Skin of body (tissue), 2 donors: ENCODE measurements around the gene NBEAL2. TPM values are rescaled to one million over a fixed set of nuclear protein-coding genes. Genes with fewer than 3 reads are reported as not detected.

Experiments
- DNase-seq: peaks from one replicate; lab custom pipeline; 2025; lab: John Stamatoyannopoulos, UW
- total RNA-seq: library from RNA; depleted of rRNA; stranded (reverse); fragments of >200 nt; gene quantifications from one replicate; pipeline ENCODE4 v1.2.3, GENCODE V29; 2014

NBEAL2 gene
- total RNA-seq, 1 donor from 2014 or later, result 45.7 TPM

DNA sequence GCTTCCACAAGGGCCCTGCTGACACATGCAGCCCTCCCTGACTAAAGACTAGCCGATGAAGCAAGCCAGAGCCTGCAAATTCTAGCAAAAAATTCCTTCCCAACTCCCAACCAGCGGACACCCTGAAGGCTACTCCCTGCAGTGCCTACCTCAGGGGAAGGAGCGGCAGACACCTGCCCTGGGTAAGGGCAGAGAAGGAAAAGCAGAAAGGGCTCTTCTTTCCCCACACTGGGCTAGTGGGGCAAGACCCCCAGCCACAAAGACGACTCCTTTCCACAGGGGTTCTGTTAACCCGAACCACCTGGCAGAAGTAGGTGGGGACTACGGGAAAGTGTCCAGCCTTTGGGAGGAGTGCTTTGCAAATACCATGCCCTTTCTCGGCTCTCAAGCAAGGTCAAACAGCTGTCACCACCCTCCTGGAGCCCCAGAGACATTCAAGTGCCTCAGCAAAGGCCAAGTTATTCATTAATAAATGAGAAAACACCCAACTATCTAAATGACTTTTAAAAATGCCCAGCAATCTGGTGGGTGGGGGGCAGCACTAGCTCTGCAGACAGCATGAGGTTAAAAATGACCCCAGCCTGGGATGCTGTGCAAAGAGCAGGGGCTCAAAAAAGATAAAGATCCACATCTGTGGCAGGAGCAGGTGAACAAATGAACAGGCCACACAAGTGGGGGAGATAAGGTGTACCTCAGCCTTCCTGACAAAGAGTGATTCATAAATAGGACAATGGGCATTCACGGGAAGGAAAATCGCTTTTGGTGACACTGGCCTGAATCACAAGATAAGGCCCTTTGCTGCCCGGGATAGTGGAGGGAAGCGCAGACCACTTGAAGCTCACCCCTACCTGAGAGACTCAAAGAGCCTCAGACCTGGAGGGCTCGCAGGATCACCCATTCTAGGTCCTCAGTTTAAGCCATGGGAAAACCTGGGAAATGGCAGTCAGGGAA, 36.0 kb upstream of the NBEAL2 start:
- DNase-seq, result no peak

DNA sequence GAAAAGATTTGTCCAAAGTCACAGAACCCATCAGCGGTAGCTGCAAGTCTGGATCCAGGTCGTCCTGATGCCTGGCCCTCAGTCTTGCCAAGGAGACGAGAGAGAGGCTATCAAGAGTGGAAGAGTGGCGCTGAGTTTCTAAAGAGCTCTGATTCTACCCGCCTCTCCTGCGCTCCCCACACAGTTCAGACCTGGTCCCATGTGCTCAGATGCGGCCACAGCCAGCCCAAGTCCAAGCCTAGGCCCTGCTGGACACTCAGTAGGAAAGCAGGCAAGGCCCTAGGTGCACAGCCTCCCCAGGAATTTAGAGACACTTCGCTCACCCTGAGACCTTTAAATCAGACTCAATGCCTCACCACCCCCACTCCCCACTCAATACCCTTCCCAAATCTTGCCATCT, 35.3 kb upstream of the NBEAL2 start:
- DNase-seq, result no peak

GRCh38 chr3:46946416-46946815, 33.0 kb upstream of the NBEAL2 start:
- DNase-seq, result no peak

- no peak for DNase-seq
These were observed 32.5 kb upstream of the NBEAL2 start for GRCh38 chr3:46946856-46947545.

DNA sequence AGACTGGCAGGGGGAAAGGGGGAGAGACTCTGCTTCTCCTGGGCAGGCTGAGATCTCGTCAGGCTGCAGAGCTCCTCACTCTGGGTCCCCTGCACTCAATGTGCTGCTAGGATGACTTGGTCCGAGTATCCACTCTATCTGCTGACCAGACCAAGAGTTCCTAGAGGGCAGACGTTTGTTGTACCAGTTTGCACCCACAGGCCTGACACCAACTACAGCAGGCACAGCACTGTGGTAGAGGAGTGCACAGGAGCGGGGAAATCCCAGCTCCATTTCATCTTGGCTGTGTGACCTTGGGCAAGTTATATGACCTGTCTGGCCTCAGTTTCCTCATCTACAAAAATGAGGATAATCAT, 31.9 kb upstream of the NBEAL2 start:
- no peak for DNase-seq

DNA sequence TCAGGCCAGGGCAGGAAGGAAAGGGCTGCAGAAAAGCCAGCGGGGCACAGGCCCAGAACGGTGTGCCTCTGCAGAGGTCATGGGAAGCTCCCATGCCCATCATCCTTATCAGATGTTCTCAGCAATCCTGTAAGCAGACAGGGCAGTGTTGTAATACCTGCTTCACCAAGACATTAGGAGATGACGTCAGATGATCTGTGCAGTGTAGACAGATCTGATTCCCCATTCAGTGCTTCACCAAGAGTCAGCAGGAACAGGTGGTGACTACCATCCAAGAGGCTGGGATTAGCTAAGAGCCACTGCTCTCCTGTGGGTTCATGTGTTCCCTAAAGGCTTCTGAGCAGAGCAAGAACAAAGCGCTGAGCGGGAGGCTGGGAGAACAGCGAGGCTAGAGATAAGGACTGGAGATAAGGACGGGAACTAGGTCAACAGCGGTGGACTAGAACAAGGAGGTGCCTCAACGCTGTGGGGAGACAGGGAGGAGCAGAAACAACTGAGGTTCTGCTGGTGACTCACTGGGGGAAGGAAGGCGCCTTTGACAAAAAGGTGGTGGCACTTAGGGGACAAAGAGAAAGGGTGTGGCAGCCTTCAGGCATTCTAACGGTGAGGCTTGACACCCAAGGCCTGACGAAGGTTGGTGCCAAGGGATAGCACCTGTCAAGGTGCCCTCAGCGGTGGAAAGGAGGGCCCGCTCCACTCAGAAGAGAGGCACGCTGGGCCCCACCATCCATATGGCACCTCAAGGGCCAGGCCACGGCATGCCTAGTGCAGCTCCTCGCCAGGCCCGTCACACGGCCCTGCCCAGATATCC, 31.3 kb upstream of the NBEAL2 start:
- DNase-seq, result no peak

GRCh38 chr3:46948830-46949671, 30.4 kb upstream of the NBEAL2 start:
- no peak for DNase-seq

- no peak for DNase-seq
These were observed 29.3 kb upstream of the NBEAL2 start for GRCh38 chr3:46950177-46950576.

DNA sequence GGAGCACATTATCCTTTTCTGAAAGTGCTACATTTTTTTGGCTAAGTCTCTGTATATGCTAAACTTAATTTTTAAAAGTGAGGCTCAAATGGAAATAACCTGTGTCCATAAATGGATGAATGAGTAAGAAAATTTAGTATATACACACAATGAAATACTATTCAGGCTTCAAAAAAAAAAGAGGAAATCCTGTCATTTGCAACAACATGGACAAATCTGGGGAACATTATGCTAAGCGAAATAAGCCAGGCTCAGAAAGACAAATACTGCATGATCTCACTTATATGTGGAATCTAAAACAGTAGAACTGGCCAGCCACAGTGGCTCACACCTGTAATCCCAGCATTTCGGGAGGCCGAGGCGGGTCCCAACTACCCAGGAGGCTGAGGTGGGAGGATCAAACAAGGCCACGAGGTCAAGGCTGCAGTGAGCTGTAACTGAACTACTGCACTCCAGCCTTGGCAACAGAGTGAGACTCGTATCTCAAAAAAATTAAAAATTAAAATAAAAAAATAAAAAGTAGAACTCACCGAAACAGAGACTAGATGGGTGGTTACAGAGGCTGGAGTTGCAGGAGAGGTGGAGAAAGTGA, 28.7 kb upstream of the NBEAL2 start:
- DNase-seq, result no peak

GRCh38 chr3:46952813-46953212, 26.7 kb upstream of the NBEAL2 start:
- no peak for DNase-seq

DNA sequence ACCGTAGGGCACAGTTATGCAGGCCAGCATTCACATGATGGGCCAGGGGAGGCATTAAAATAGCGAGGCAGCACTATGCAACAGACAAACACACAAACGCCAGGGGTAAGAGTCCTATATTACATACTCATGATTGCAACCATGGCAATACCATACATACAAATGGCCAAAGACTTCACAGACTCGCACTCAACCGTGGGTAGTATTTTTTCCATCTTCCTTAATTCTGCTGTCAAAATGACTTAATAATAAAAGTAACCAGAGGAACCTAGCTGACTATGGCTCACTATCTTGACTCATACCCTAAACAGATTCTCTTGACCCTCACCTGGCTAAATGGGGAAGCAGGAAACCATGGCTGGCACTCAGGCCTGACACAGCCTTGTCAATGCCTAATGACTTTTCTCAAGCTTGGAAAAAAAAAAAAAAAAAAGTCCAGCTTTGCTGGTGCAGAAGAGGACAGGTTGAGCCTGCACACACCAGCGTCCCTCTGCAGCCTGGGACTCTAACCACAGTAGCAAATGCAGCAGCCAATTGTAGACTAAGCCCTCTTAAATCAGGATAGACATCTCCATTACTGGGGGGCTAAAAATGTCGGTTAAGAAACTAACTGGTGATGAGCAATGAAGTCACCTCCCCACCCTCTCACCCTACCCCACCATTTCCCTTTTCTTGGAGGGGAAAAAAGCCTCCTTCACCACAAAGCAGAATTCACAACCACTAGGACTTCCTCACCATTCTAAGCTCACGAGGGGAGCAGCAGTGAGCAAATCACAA, 26.0 kb upstream of the NBEAL2 start:
- no peak for DNase-seq

DNA sequence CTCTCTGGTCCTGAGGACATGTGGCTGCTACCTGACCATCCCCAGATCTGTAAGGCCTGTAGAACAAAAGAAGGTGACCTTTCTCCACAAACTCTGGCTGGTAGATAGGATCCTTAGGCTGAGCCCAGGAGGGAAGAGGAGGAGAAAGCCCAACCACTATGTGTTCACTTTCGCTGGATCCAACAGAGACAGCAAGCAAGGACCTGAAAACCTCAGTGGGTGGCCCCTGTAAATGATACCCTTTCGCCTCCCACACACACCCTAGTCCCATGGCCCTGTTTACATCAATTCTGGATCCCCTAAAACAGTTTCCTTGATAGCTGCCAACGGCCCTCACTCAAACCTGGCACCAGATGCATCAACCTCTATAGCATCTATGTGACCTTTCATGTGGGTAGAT, 25.3 kb upstream of the NBEAL2 start:
- no peak for DNase-seq

DNA sequence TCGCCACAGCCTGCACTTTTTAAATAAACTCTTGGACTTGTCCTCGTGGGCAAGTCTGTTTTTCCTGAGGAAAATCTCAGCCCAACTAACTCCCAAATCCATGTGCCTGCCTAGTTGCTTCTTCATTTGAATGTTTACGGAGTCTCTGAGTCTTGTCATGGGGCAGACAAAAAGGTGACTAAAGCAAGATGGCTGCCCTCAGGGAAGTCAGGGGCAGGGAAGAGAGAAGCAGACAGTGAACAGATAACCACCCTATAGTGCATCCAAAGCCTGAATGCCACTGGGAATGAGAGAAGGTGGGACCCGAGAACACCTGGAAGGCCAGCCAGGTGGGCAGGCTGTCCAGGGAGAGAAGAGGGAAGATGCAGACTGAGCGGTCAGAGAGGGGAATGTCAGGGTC, 24.3 kb upstream of the NBEAL2 start:
- DNase-seq, result no peak

GRCh38 chr3:46955801-46956259, 23.6 kb upstream of the NBEAL2 start:
- no peak for DNase-seq

- no peak for DNase-seq
These were observed 22.2 kb upstream of the NBEAL2 start for GRCh38 chr3:46957092-46957820.

DNA sequence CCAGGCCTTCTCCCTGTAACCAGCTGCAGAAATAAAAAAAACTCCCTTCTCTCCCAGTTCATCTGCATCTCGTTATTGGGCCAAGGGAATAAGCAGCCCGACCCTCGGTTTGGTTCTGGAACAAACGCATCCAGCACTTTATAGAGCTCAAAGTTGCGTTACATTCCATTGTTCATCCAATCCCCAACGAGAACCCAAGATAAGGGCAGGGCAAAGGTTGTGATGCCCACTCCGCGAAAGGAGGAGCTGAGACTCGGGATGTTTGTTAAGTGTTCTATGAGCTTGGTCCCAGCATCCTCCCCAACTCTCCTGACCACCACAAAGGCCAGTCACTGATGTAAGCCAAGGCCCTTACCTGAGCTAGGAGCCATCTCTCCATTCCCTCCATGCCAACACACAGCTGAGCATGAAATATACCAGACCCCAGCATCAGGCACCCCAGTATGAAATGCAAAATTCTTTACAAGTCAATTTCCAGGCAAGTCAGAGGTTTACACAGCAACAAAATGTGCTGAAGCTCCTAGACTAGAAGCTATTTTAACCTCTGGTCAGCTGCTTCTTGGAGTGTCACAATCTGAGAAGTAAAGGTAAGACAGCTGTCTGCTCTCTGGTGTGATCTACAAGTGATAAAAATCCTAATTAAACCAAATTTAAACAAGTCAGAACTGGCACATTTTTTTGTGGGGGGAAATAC, 20.9 kb upstream of the NBEAL2 start:
- DNase-seq, result no peak

- DNase-seq, result no peak
These were observed 20.3 kb upstream of the NBEAL2 start for GRCh38 chr3:46959161-46959511.

- no peak for DNase-seq
These were observed 19.3 kb upstream of the NBEAL2 start for GRCh38 chr3:46960081-46960701.
